K562 treated with DMSO at 1 percent for 12 hours (cell line): Measurements from ENCODE around the gene EDAR. TPM values are rescaled to one million over a fixed set of nuclear protein-coding genes. Genes with fewer than 3 reads are reported as not detected.

Experiments used
- total RNA-seq: library from RNA; unstranded; fragments of 300-600 nt; gene quantifications from 2 replicates; pipeline ENCODE4 v1.2.3, GENCODE V29; 2022; ENCODE audit not compliant: insufficient read depth

The EDAR gene
- not detected in 2 replicates for total RNA-seq

GRCh38 chr2:108988796-108989713 lies at the start of gene EDAR:
Gene EDAR, minus strand, starts transcription at chr2:108989220. Its CDS starts 58,206 bp downstream, at chr2:108931014.

Other genes starting within 250 kb of the EDAR start
- 4.1 and 8.4 TPM in 2 replicates for gene CCDC138, start 202.4 kb downstream of the EDAR start, total RNA-seq
- gene SH3RF3, start 140.0 kb upstream of the EDAR start, total RNA-seq: not detected in 2 replicates